Mononuclear cell (primary cell): Measurements from ENCODE around the gene NHLRC1. TPM values are rescaled to one million over a fixed set of nuclear protein-coding genes. Genes with fewer than 3 reads are reported as not detected.

Source experiments
- H3K27me3 ChIP-seq: 2 replicates; pipeline ENCODE4 v1.6.0; 2011; ENCODE audit warnings: low read length, control low read depth; ENCODE audit not compliant: insufficient read depth
- H3K4me1 ChIP-seq: 2 replicates; pipeline ENCODE4 v1.5.1; 2011; ENCODE audit warnings: mild to moderate bottlenecking, low read length, control low read depth; ENCODE audit not compliant: insufficient read depth
- H3K4me3 ChIP-seq: 2 replicates; pipeline ENCODE4 v1.5.1; 2011; ENCODE audit warnings: mild to moderate bottlenecking, low read length, moderate library complexity
- H3K9me3 ChIP-seq: 2 replicates; pipeline ENCODE4 v1.5.1; 2011; ENCODE audit warnings: low read depth, mild to moderate bottlenecking, control low read depth, low read length
- total RNA-seq: library from RNA; depleted of rRNA; stranded (reverse); fragments of >200 nt; gene quantifications from one replicate; pipeline ENCODE4 v1.2.3, GENCODE V29; 2012

NHLRC1 gene
- total RNA-seq, 1 donor = 0.52 TPM

- H3K4me1 ChIP-seq = no peaks in the 10 kb centered on the region
- H3K9me3 ChIP-seq = no peaks in the 10 kb centered on the region
- no peaks in the 10 kb centered on the region for H3K27me3 ChIP-seq
- no peak overlapping the region for H3K4me3 ChIP-seq
These were observed 7.1 kb downstream of the NHLRC1 start for GRCh38 chr6:18115356-18115755.

DNA sequence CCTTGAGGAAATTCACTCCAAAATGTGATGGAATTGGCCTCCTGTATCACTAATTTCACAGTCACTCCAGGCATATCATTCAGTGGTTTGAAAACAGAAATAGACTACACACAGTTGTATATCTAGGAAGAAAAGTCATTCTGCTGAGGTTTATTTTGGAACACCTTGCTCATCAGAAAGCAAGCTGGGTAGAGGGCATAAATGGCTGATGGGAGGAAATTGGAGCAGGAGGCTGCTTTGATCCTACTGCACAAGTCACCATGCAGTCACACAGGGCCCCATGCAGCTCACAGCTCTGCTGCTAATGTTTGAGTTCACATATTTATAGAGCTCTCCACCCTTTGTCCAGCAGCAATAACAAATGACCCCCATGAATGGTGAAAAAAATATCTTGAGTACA is 12.3 kb downstream of the NHLRC1 start:
- H3K27me3 ChIP-seq = peaks cover 6% of the 10 kb centered on the region
- peaks cover 7% of the 10 kb centered on the region for H3K9me3 ChIP-seq
- H3K4me1 ChIP-seq = no peaks in the 10 kb centered on the region
- H3K4me3 ChIP-seq = no peak overlapping the region

- H3K4me3 ChIP-seq = no peak overlapping the region
- H3K4me1 ChIP-seq = no peaks in the 10 kb centered on the region
- peaks cover 6% of the 10 kb centered on the region for H3K27me3 ChIP-seq
- peaks cover 7% of the 10 kb centered on the region for H3K9me3 ChIP-seq
These were observed 15.4 kb downstream of the NHLRC1 start for GRCh38 chr6:18107061-18107460.

DNA sequence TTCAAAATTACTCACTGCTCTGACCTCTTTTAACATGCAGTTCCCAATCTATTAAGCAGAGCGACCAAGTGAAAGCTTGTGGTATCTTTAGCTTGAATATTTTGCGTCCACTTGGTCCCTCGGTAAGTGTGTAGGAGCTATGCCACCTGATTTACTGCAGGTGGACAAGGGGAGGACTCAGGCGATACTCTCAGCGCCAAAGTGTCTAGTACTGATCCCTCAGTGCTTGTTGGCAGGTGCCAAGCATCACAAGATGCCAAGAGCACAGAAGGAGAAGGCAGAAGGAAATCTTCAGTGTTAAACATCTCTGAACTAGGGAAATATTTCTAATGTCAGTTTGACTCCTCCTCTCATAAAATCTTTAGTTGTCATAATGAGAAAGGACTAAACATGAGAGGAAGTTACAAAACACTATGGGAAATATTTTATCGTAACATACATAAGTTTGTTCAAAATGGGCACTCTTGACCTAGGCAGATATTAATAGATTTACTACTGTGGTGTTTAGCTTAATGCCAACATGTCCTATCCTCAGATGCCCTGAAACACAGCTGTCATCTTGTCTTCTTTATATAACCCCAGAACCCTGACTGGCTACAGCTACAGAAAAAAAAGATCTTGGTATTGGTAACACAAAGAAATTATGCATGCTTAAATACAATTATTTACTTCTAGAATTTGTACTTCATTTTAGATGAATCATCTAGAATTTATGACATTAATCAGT is 19.5 kb downstream of the NHLRC1 start:
- H3K9me3 ChIP-seq = peaks cover 7% of the 10 kb centered on the region
- peaks cover 6% of the 10 kb centered on the region for H3K27me3 ChIP-seq
- H3K4me1 ChIP-seq = no peaks in the 10 kb centered on the region
- no peak overlapping the region for H3K4me3 ChIP-seq

GRCh38 chr6:18101873-18102272 is 20.6 kb downstream of the NHLRC1 start:
- Histone ChIP-seq H3K27me3 (peaks cover 3% of the 10 kb centered on the region), H3K9me3 (no peaks in the 10 kb centered on the region), H3K4me3 (no peak overlapping the region), H3K4me1 (no peaks in the 10 kb centered on the region)

DNA sequence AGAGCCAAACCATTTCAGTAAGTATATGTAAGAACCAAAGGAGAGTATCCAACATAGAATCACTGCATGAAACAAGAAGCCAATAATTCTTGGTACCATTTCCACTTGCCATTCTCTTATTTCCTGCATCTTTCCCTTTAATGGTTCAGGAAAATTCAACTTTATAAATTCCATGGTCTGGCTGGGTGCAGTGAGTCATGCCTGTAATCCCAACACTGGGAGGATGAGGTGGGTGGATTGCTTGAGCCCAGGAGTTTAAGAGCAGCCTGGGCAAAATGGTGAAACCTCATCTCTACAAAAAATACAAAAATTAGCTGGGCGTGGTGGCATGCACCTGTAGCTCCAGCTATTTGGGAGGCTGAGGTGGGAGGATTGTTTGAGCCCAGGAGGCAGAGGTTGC is 21.2 kb downstream of the NHLRC1 start:
- Histone ChIP-seq H3K27me3 (peaks cover 3% of the 10 kb centered on the region), H3K4me1 (no peaks in the 10 kb centered on the region), H3K4me3 (no peak overlapping the region), H3K9me3 (no peaks in the 10 kb centered on the region)

- Histone ChIP-seq H3K4me3 (no peak overlapping the region), H3K27me3 (no peaks in the 10 kb centered on the region), H3K4me1 (no peaks in the 10 kb centered on the region), H3K9me3 (no peaks in the 10 kb centered on the region)
These were observed 22.2 kb downstream of the NHLRC1 start for GRCh38 chr6:18100296-18100695.

- Histone ChIP-seq H3K9me3 (no peaks in the 10 kb centered on the region), H3K27me3 (no peaks in the 10 kb centered on the region), H3K4me1 (no peaks in the 10 kb centered on the region), H3K4me3 (no peak overlapping the region)
These were observed 23.0 kb downstream of the NHLRC1 start for GRCh38 chr6:18099511-18099910.

DNA sequence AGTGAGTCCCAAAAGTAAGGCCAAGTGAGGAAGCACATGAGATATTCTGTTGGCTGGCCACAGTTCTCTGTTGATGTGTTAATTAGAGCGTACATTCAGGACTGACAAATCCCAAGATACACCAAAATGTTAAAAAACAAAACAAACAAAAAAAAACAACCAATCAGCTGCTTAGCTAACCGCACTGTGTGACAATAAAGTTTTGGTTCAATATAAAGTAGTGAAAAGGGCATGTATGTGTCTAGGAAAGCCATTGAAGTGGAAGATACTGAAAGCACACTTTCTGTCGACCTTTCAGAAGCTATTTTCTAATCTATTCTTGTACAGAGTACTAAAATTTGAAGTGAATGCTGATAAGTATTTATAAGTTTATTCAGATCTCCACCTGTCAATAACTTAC is 26.1 kb downstream of the NHLRC1 start:
- H3K4me1 ChIP-seq = no peaks in the 10 kb centered on the region
- H3K27me3 ChIP-seq = no peaks in the 10 kb centered on the region
- no peak overlapping the region for H3K4me3 ChIP-seq
- no peaks in the 10 kb centered on the region for H3K9me3 ChIP-seq

- no peaks in the 10 kb centered on the region for H3K4me1 ChIP-seq
- no peaks in the 10 kb centered on the region for H3K9me3 ChIP-seq
- H3K27me3 ChIP-seq = no peaks in the 10 kb centered on the region
- no peak overlapping the region for H3K4me3 ChIP-seq
These were observed 31.1 kb downstream of the NHLRC1 start for GRCh38 chr6:18091382-18091781.

DNA sequence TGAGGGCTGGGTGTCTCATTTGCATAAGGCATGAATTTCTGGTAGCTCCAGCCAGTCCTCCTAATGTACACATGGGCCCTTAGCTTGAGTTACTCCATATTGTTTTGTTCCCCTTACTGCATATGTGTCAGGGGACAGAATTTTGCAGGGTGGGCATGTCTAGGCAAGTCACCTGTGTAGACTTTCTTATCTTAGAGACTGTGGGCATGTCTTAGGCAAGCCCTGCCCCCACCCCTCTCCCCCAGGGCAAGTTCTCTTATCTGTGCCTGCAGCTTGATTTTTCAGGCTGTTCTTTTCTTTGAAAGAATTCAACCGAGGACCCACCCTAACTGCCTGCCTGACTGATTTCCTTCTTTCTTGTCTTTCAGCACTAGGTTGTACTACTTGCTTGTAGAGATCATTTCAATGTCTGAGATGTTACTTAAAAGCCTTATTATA is 32.1 kb downstream of the NHLRC1 start:
- H3K27me3 ChIP-seq = no peaks in the 10 kb centered on the region
- no peak overlapping the region for H3K4me3 ChIP-seq
- H3K9me3 ChIP-seq = no peaks in the 10 kb centered on the region
- no peaks in the 10 kb centered on the region for H3K4me1 ChIP-seq

DNA sequence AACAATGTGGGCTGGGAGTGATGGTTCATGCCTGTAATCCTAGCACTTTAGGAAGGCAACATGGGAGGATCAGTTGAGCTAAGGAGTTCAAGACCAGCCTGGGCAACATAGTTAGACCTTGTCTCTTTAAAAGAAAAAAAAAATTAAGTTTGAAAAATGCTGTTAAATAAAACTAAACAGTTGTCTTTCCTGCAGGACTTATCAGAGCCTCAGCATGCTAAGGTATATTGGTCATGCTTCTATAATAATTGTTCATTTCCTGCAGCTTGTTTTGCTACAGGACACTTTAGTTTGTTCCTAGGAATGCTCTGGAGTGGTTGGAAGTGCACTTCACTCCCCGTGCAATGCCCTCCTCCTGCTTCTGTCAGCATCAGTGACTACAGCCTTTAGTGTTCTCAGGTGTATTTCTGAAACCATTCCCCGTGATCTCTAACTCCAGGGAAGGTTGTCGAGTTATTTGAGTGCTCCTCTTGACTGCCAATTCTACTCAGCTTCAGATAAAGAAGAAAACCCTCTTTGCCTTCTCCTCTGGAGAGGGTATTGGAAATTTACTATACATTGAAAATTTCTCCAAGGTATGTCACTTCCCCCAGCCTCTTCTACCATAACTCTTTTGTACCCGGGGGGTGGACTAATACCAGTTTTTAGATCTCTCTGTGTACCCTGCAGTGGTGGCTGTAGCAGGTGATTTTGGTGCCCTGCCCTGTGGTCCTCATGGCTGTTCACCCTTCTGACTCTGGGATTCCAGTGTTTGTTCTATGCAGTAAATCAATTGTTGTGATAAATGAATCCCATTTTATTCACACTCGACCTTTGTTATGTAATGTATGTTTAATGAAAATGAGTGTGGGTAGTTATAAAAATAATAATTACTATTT is 33.8 kb downstream of the NHLRC1 start:
- no peaks in the 10 kb centered on the region for H3K27me3 ChIP-seq
- no peaks in the 10 kb centered on the region for H3K9me3 ChIP-seq
- no peaks in the 10 kb centered on the region for H3K4me1 ChIP-seq
- no peak overlapping the region for H3K4me3 ChIP-seq

GRCh38 chr6:18087396-18088165 is 34.9 kb downstream of the NHLRC1 start:
- no peaks in the 10 kb centered on the region for H3K4me1 ChIP-seq

DNA sequence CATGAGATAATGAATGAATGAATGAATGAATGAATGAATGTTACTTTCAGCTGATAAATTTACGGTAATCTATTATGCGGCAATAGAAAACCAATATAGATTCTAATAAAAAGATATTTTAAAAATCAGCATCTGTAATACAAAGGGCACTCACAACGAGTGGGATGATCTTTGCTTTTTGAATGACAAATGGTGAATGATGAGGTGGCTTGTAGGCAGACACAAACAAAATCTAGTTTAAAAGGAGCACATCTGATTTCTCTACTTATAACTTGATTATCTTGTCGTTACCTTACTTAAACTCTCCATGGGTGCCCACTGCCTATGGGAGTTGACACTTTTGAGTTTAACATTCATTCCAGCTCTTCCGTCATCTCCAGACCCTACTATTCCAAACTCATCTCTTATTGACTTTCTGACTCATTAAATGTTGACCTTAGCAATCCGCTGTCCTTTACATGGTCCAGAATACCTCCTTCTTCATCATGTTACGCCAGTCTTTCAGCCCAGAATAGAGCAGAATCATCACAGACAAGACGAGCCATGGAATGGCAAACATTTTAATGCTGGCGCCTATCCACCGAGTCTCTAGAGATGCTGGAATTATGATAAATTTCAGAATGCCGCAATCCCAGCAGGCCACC is 41.3 kb downstream of the NHLRC1 start:
- no peaks in the 10 kb centered on the region for H3K9me3 ChIP-seq
- no peak overlapping the region for H3K4me3 ChIP-seq
- no peaks in the 10 kb centered on the region for H3K4me1 ChIP-seq
- no peaks in the 10 kb centered on the region for H3K27me3 ChIP-seq

More at GRCh38 chr6:18087396-18088165, 34.9 kb downstream of the NHLRC1 start:
- Histone ChIP-seq H3K4me3 (no peak overlapping the region), H3K27me3 (no peaks in the 10 kb centered on the region), H3K9me3 (no peaks in the 10 kb centered on the region)
